Measurements from ENCODE around the gene FAM72D. TPM values are rescaled to one million over a fixed set of nuclear protein-coding genes. Genes with fewer than 3 reads are reported as not detected.
"Not testable (repeated sequence)": the region's sequence is repeated elsewhere in the genome, so short reads cannot be mapped to it uniquely, and the experiment has no call there.

The FAM72D gene
- total RNA-seq, 1 donor from 2014 or later = 0.43 TPM

GRCh38 chr1:145115587-145116493 lies 20.1 kb downstream of the FAM72D start:
- DNase-seq; H3K4me1 ChIP-seq; H3K27me3 ChIP-seq; H3K9me3 ChIP-seq; intact Hi-C loops (cut with DNase I); H3K36me3 ChIP-seq; H3K4me3 ChIP-seq; H3K27ac ChIP-seq: not testable (repeated sequence)
- peak; percentile 69 for ATAC-seq

DNA sequence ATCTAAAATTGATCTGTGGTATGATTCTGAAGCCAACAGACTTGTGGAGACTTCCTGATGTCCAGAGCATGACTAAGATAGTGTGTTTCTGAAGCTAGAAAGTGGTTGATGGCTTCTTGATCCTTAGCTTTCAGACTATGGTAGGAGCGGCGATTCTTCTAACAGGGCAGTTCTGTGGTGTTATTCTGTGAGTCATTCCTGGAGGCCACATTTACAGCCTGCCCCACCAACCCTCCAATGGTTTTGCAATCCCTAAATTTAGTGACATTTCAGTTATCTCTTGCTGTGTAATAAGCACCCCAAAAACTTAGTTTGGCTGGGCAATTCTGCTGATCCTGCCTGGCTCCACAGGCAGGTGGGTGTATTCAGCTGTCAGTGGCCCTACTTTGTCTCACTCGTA lies 24.1 kb downstream of the FAM72D start:
- H3K27me3 ChIP-seq; H3K9me3 ChIP-seq; H3K4me1 ChIP-seq; H3K4me3 ChIP-seq; intact Hi-C loops (cut with DNase I); H3K36me3 ChIP-seq; ATAC-seq; DNase-seq; H3K27ac ChIP-seq: not testable (repeated sequence)

GRCh38 chr1:145122344-145123061 lies 26.7 kb downstream of the FAM72D start:
- H3K27ac ChIP-seq; intact Hi-C loops (cut with DNase I); H3K4me3 ChIP-seq; H3K36me3 ChIP-seq; H3K4me1 ChIP-seq; DNase-seq; H3K9me3 ChIP-seq; H3K27me3 ChIP-seq: not testable (repeated sequence)
- ATAC-seq = peak; percentile 73

GRCh38 chr1:145123062-145123395 lies 27.3 kb downstream of the FAM72D start:
- peak; percentile 76 for ATAC-seq
- H3K4me3 ChIP-seq; DNase-seq; H3K4me1 ChIP-seq; H3K36me3 ChIP-seq; intact Hi-C loops (cut with DNase I); H3K27ac ChIP-seq; H3K9me3 ChIP-seq; H3K27me3 ChIP-seq: not testable (repeated sequence)

DNA sequence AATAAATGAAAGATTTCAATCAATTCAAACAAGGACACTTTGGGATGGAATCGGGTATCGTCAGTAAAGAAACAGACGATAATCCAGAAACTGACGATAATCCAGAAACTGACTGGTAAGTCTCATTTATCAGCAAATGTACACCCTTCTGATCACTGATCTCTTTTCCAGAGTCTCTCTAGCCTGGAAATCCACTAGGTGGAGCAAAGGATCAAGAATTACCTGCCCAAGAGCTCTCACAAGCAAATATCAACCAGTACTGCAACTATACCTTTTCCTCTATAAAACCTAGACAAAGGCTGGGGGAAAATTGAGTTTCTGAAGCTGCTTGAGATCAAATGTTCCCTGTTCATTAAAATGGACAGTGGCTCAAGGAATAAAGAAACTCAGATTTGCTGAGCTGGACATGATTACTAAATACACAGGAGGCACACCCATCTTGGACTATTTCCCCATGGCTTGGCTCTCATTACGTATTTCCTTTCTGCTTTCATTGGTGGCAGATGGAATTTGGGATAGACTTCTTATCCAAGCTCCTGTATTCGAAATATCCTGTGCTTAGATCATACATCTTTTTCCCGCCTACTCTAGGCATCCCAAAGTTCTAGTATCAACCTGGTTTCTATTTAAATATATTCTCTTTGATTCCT lies 28.3 kb downstream of the FAM72D start:
- H3K27ac ChIP-seq; DNase-seq; H3K4me3 ChIP-seq; H3K27me3 ChIP-seq; H3K4me1 ChIP-seq; H3K9me3 ChIP-seq; H3K36me3 ChIP-seq; intact Hi-C loops (cut with DNase I): not testable (repeated sequence)
- ATAC-seq = peak; percentile 53

DNA sequence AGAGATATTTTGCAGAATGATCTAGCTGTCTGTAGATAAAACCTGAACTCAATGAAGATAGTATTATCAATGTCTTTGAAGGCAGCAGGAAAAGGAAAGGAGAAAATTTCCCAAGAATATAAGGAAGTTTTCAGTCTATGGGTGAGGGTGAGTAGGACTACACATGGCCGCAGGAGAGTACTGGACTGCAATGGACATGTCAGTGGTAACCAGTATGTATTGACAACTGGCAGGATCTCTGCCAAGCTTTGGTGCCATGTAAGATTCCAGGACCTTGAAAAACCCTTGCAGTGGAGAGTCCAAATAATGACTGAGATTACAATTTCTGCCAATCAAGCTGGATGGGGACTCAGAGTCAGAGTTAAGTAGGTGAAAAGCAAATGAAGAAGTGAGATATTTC lies 29.3 kb downstream of the FAM72D start:
- ATAC-seq = not testable (repeated sequence)

GRCh38 chr1:145127144-145127543 lies 31.4 kb downstream of the FAM72D start:
- H3K36me3 ChIP-seq; H3K9me3 ChIP-seq; H3K4me1 ChIP-seq; DNase-seq; intact Hi-C loops (cut with DNase I); H3K27me3 ChIP-seq; ATAC-seq; H3K27ac ChIP-seq; H3K4me3 ChIP-seq: not testable (repeated sequence)

More for the DNA sequence above, 29.3 kb downstream of the FAM72D start:
- H3K4me3 ChIP-seq; H3K27me3 ChIP-seq; H3K4me1 ChIP-seq; H3K36me3 ChIP-seq; H3K27ac ChIP-seq; intact Hi-C loops (cut with DNase I); DNase-seq; H3K9me3 ChIP-seq: not testable (repeated sequence)

DNA sequence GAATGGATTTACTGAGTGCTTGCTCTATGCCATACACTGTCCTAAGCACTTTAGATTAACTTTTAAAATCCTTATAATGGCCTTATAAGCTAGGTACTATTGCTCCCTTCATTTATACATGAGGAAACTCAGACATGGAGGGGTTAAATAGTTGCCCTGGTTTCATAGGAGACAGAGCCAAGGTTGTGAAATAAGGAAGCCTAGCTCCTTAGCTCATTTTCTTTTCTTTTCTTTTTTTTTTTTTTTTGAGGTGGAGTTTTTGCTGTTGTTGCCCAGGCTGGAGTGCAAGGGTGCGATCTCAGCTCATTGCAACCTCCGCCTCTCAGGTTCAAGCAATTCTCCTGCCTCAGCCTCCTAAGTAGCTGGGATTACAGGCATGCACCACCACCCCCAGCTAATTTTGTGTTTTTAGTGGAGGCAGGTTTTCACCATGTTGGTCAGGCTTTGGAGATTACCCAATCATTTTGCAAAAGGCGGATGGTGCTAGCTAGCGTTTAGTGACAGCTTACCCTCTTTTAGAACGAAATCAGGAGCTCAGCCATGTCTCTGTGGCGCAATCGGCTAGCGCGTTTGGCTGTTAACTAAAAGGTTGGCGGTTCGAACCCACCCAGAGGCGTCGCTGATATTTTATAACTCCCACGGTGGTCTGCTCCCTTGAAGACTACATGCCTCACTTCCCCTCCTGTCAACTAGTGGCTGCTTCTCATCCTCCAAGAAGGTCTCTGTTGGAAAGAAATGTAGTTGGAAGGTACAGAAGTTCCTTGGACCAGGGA lies 33.1 kb downstream of the FAM72D start:
- H3K27ac ChIP-seq; H3K27me3 ChIP-seq; intact Hi-C loops (cut with DNase I); H3K36me3 ChIP-seq; H3K9me3 ChIP-seq; H3K4me1 ChIP-seq; DNase-seq; H3K4me3 ChIP-seq: not testable (repeated sequence)
- peak; percentile 66 for ATAC-seq

DNA sequence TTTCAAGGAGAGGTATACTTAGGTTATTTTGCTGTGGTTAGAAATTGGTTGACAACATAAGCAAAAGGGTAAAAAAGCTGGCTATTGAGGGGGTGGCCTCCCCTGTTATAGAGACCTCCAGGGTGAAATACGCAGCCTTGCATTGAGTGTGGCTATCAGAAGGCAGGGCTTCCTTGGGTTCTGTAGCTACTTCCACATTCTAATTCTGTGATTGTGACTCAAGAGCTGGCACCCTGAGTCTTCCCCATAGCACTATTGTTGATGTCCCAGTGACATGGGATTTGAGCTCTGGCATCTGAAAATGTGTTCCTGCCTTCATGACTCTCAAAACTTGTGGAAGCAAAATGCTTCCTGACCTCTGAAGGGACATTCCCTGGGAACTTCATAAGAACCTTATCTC lies 38.7 kb downstream of the FAM72D start:
- H3K27me3 ChIP-seq; H3K4me3 ChIP-seq; H3K4me1 ChIP-seq; H3K36me3 ChIP-seq; DNase-seq; H3K9me3 ChIP-seq; intact Hi-C loops (cut with DNase I); H3K27ac ChIP-seq: not testable (repeated sequence)
- peak; percentile 82 for ATAC-seq

DNA sequence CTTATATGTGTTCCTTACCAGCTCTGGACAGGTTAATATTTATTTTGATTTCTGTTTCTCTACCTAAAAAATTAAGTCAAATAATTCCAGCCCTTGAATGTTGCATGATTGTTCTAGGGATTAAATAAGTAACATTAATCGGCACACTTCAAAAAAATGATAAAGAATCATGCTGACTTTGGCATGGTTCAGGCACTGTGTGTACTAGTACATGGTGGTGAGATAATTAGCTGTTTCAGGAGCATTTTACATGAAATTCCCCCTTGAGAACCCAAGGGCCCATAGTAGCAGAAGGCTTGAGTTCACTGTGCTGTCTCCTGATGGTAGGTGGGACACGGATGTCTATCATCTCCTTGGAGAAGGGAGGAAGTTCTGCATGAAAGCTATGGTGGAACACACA lies 44.8 kb downstream of the FAM72D start:
- H3K4me1 ChIP-seq; H3K36me3 ChIP-seq; H3K9me3 ChIP-seq; H3K27me3 ChIP-seq; DNase-seq; H3K27ac ChIP-seq; H3K4me3 ChIP-seq; intact Hi-C loops (cut with DNase I); ATAC-seq: not testable (repeated sequence)

DNA sequence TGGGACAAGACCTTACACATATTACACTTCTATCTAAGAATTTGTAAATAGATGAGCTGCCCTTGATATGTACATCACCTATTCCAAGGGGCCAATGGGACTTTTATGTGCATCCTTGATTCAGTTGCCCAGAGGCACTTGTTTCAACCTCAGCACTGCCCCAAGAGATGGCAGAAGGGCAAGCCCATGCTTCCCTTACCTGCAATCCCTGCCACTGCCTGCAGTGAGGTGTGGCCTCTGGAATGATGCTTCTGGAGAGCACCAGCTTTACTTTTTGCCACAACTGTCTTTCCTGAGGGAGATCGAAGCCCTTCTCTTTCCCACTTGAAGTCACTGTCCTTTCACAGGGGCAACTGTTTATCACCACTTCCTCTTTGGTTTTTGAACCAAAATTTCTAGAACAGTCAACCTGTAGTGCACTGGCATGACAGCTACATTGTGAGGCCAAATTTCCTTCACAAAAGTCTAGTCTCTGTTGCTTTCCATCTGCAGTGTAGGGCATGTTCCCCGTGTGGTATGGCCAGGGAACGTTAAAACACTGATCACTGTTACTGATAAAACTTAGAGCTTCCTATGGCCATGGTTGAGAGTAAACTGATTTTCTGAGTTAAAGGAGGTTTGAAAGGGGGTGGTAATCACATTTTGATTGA lies 48.6 kb downstream of the FAM72D start:
- H3K9me3 ChIP-seq; ATAC-seq; intact Hi-C loops (cut with DNase I); H3K27ac ChIP-seq; H3K27me3 ChIP-seq; H3K36me3 ChIP-seq; H3K4me1 ChIP-seq; H3K4me3 ChIP-seq; DNase-seq: not testable (repeated sequence)

- DNase-seq; H3K4me3 ChIP-seq; H3K9me3 ChIP-seq; H3K27ac ChIP-seq; H3K27me3 ChIP-seq; ATAC-seq; intact Hi-C loops (cut with DNase I); H3K36me3 ChIP-seq; H3K4me1 ChIP-seq: not testable (repeated sequence)
Observed at GRCh38 chr1:145146308-145146707, 50.5 kb downstream of the FAM72D start.

GRCh38 chr1:145147172-145147571 lies 51.4 kb downstream of the FAM72D start:
- H3K4me1 ChIP-seq; intact Hi-C loops (cut with DNase I); DNase-seq; H3K27me3 ChIP-seq; H3K36me3 ChIP-seq; ATAC-seq; H3K27ac ChIP-seq; H3K4me3 ChIP-seq; H3K9me3 ChIP-seq: not testable (repeated sequence)
